HG03457 (cell line): ENCODE results near the gene TCHH.

ENCODE experiments used
- ATAC-seq: cut with Tn5 transposase; IDR thresholded peaks from one replicate; pipeline ENCODE4 v1.9.1; 2021; ENCODE audit warnings: moderate number of reproducible peaks; ENCODE audit not compliant: unreplicated experiment

Gene TCHH

DNA sequence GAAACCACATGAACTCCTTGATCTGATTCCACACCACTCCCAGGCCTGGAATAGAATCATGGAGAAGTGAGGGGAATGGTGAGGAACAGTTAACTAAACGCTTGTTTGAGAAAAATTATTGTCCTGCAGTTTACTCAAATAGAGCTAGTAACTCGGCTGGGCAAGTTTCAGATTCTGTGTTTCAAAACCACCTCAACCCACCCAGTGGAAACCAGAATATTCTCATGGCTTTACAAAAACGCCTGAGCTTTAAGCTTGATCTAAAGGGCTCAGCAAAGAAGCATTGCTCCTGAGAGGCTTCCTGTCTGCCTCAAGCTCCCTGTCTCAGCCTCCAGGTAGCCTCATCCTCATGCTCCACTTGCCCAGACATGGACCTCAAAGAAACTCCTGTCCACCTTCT lies 42.9 kb downstream of the TCHH start:
- ATAC-seq: no peak

DNA sequence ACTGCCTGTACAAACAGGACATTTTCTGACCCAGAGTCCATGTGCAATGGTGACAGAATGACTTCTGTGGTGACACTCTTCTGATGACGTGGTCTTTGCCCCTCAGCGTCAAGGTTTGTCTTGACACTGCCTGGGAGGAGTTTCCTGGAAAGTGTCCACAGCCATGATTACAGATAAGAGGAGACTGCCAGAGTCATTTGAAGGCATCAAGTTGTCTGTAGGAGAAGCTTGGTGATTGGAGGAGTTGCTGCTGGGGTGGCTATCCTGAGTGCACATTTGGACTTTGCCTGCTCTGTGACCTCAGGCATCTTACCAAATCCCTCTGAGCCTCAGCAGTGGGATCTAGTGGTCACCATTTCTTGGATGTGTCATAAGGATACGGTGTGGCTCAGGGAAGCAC lies 44.1 kb downstream of the TCHH start:
- ATAC-seq: no peak

DNA sequence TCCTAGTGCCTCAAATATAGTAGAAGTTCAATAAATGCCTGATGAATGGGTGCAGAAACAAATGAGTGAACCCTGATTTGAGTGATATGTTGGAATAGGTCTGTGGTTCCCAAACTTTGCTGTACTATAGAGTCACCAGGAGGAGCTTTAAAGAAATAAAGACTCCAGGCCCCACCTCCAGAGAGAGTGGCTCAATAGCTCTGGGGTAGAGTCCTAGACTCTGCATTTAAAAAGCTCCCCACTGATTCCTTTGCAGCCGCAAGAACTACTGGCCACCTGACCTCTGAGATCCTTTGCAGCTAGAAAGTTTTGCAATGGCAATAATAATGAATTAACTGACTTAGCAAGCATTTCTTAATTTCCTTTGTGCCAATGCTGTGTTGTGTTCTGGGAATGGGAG lies 47.3 kb downstream of the TCHH start:
- no peak for ATAC-seq

DNA sequence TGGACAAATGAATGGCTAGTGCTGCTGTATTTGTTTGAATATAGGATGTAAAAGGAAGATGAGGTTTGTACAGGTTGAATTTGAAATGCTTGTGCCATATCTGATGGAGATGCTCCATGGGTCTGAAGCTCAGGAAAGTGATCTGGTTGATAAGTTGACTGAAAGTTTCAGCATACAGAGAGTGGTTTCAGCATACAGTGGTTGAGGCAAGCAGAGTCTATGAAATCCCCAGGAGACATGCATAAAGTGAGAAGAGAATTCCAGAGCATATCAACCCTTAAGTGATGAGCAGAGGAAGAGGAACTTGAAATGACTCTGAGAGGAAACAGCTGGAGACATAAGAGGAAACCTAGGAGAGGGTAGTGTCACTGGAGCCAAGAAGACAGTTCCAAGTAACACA lies 48.1 kb downstream of the TCHH start:
- ATAC-seq: no peak

DNA sequence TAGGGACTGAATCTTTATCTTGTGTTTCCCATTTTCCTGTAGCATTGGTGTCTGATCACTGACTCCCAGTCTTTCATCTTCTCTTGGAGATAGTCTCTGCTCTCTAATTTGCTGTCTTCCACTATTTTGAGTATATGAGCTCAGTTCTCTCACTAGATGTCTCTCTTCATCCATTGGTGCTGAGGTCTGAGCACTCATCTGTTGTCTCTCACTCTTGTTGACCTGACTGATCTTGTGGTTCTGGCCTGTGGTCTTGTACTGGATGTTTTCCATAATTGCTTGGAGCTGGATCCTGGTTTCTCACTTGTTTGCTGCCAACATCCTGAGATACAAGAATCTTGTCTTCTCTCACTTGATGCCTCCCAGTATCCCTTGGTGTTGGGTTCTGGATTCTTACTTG lies 53.3 kb downstream of the TCHH start:
- ATAC-seq: no peak
